Left colon (tissue), 2 donors: ENCODE data around the gene C22orf15. TPM values are rescaled to one million over a fixed set of nuclear protein-coding genes. Genes with fewer than 3 reads are reported as not detected.
"Not testable (repeated sequence)": the region's sequence is repeated elsewhere in the genome, so short reads cannot be mapped to it uniquely, and the experiment has no call there.

Source experiments
- ATAC-seq: fragments of 200-7000 bp; cut with Tn5 transposase; one replicate; pipeline ENCODE4 v1.9.1; 2020; ENCODE audit warnings: mild to moderate bottlenecking, moderate library complexity
- DNase-seq, 2 donors: peaks; one replicate each; pipeline ENCODE4 v3.0.0-alpha.2; 2020
- intact Hi-C, 2 donors: fragments of 100-400 bp; cut with DNase I in 1 of 2; cut with micrococcal nuclease in 1 of 2; formaldehyde crosslinking; loops; one replicate each; pipeline versions ENCODE4 v1.11.2 to v1.14.0; 2022; cut with DNase I, micrococcal nuclease
- long read RNA-seq: library from polyadenylated mRNA; unstranded; transcript quantifications from one replicate; pipeline ENCODE4 v2.0.0, GENCODE V29; 2021
- total RNA-seq, 2 donors: library from RNA; stranded (reverse); fragmentation: NEBNext Ultra II Directional; extraction: Animal tissue kit (Norgen Biotek cat#: 25700); gene quantifications; one replicate each; pipeline ENCODE4 v1.2.1, GENCODE V29; 2021
- donor health status: DM: no; HTN: no; CAD: no.
- donor health status: DM: yes; HTN: yes; CAD: no.

The C22orf15 gene
- total RNA-seq, result not detected
- long read RNA-seq, result 0 reads

GRCh38 chr22:23762842-23763578 is at the start of gene C22orf15:
TSS of gene C22orf15 (plus strand) at chr22:23762990. CDS start at chr22:23763307, 317 bp downstream.
- intact Hi-C loops, result loop anchor here in 1 of 2 donors (10.0 kb wide), 1 partner anchor 82 kb away; no protein-coding TSS in a partner anchor
- DNase-seq (no peak), ATAC-seq (no peak)

- intact Hi-C loops, result no loop called here
- ATAC-seq (no peak), DNase-seq (no peak)
Measured at GRCh38 chr22:23713696-23714595, 48.8 kb upstream of the C22orf15 start.

DNA sequence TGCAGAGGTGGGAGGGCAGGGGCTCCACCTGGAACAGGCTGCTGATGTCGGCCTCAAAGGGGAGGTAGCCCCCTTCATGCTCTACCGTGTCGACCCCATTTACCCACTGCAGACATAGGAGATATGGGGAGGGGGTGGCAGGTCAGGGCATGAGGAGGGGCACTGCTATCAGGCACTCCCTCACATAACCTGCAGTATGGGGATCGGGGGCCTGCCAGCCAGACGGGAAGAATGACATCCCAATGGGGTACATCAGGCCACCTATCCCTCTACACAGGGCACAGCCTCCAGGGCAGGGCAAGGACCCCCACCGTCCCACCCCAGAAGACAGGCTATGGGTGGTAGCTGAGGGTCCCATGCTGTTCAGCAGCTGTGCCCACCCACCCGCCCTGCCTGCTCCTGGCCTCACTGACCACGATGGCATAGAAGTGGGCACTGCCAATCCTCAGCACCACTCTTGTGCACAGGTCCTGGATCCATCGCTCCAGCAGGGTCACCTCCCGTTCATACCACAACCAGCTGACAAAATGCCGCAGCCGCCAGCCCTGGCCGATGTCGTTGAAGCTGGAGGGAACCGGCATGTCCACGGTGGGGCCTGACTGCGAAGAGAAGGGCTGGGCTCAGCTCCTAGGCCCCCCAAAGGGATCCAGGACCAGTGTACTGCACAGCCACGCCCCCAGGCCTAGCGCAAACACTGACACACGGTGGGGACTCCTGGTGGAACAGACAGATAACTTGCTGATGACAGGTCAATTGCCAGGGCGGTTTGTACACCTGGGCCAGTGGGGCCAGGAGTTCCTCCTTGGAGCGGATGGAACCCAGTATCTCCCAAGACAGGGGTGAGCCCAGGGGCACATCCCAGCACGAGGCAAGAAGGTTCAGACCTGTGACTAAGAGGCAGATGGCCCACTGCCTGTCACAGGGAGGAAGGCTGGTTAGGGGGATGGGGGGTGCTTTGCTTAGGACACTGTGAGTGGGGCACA is 47.9 kb upstream of the C22orf15 start:
- DNase-seq (no peak), ATAC-seq (no peak)
- intact Hi-C loops, result no loop called here

GRCh38 chr22:23715806-23716375 is 46.9 kb upstream of the C22orf15 start:
- DNase-seq (no peak), ATAC-seq (no peak)
- intact Hi-C loops, result no loop called here

DNA sequence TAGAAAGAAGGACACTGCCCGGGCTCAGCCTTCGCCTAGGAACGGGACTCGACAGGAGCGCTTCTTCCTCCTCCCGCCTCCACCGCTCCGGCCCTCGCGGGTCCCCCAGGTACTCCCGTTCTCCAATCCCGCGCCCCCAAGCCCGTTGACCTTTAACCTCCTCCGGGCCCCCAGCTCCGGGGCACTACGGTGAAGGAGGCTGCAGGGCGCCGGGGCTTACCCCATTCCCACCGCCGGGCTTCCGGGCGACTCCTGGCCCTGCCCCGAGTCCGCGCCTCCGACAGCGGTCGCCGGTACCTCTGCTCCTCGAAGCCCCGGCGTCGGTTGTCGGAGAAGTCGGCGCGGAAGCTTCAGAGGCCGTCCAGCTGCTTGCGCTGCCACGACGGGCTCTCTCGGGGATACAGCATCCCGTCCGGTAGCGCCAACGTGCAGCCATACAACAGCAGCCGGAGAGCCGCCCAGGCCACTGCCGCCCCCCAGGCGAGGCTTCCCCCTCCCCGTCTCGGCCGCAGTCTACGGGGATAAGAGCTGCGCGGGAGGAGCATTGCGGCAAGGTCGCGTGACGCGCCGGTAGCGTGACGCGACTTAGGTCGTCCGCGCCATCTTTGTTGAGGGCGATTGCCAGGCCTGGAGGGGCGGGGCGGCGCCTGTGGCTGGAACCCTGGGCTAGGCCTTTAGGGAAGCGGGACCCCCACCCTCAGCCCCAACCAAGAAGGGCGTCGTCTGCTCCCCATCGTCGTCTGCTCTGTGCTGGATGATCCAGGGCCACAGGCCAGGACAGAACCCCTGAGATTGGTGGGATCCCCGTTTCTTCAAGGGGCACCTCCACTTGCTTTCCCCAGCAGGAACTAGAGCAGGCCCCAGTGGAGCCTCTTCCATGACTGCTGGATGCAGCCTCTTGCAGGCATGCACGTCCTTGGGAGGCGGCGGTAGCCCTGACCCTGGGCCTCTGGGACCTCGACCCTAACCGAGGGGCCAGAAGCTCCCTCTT is 45.7 kb upstream of the C22orf15 start:
- intact Hi-C loops, result no loop called here
- ATAC-seq (peak; percentile 96), DNase-seq (peak; percentile 83 to 91)

DNA sequence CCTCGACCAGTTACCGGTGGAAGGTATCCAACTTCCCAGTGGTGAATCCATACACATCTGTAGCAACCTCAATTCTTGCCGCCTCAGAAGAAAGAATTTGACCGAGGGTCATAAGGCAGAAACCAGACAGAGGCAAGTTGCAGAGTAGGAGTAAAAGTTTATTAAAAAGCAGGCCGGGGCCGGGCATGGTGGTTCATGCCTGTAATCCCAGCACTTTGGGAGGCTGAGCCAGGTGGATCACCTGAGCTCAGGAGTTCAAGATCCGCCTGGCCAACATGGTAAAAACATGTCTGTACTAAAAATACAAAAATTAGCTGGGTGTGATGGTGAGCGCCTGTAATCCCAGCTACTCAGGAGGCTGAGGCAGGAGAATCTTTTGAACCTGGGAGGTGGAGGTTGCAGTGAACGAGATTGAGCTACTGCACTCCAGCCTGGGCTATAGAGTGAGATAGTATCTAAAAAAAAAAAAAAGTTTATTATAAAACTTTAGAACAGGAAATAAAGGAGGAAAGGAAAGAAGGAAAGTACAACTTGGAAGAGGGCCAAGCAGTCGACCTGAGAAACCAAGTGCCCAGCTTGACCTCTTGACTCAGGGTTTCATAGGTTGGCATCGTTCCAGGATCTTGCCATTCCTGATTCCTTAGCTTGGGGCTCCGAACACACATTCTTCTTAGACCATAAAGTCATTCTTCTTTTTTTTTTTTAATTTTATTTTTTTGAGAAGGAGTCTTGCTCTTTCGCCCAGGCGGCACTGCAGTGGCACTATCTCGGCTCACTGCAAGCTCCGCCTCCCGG is 44.2 kb upstream of the C22orf15 start:
- DNase-seq (no peak), ATAC-seq (peak; percentile 11)
- intact Hi-C loops, result no loop called here

DNA sequence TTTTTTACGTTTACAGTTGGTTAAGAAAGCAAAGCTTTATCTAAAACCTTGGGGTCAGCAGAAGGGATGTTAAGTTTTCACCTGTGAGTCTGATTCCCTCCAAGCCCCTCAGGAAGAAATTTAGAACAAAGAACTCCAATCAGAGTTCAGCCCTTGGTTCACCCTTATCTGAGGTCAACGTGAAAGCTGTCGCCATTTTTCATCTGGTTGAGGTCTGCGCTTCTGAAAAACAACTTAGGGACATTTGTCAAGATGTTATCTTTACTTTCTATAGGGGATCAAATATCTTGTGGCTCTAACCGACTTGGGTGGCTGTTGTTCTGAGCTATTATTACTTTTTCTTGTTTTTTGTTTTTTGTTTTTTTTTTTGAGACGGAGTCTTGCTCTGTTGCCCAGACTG is 41.9 kb upstream of the C22orf15 start:
- intact Hi-C loops, result no loop called here
- ATAC-seq (no peak), DNase-seq (no peak)

GRCh38 chr22:23722160-23722559 is 40.6 kb upstream of the C22orf15 start:
- no peak for ATAC-seq
- no peak for DNase-seq
- intact Hi-C loops, result no loop called here

GRCh38 chr22:23722724-23723123 is 40.1 kb upstream of the C22orf15 start:
- intact Hi-C loops, result no loop called here
- no peak for ATAC-seq

GRCh38 chr22:23728108-23728507 is 34.7 kb upstream of the C22orf15 start:
- ATAC-seq, intact Hi-C loops, DNase-seq: not testable (repeated sequence)

More at GRCh38 chr22:23722724-23723123, 40.1 kb upstream of the C22orf15 start:
- no peak for DNase-seq

- intact Hi-C loops, result no loop called here
- DNase-seq (no peak), ATAC-seq (no peak)
Measured at GRCh38 chr22:23737696-23738095, 25.1 kb upstream of the C22orf15 start.

- DNase-seq, result no peak
- intact Hi-C loops, result no loop called here
- no peak for ATAC-seq
Measured at GRCh38 chr22:23742505-23743264, 20.1 kb upstream of the C22orf15 start.

DNA sequence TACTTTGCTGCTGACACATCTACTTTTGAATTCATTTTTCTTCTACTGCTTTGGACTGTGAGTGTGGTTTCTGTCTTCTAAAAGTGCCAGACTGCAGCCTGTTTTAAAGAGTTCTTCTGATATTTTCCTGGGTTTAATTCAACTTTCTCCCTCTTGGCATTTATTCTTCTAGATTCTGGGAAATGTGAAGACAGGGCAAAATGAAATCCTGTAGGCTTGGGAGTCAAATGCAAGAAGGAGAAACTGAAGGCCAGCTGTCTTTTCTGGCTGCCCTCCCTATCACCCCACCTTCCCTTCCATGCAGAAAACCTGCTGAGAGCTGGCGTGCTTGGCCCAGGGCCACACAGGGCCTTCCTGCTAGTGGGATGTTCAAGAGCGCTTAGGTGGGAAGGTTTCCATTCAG is 19.5 kb upstream of the C22orf15 start:
- intact Hi-C loops, result no loop called here
- DNase-seq (no peak), ATAC-seq (no peak)

GRCh38 chr22:23744001-23744400 is 18.8 kb upstream of the C22orf15 start:
- no peak for DNase-seq
- no peak for ATAC-seq
- intact Hi-C loops, result no loop called here

- DNase-seq, result no peak
- intact Hi-C loops, result no loop called here
- no peak for ATAC-seq
Measured at GRCh38 chr22:23744485-23744884, 18.3 kb upstream of the C22orf15 start.

DNA sequence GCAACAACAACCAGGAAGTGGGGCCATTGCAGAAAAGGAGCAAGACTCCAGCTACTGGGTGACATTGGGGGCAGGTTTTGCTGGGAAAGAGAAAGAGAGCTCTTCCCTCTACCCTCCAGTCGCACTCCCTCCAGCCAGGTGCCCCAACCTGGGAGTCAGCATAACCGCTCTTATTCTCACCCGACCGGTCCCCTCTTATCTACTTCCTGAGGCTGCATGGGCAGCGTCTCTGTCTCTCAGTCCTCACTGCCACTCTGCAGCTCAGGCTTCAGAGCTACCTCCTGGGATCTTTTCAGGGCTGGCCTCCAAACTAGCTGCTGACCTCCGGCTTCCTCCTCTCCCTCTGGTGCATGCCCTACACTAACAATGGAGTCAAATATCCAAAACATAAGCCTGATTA is 17.0 kb upstream of the C22orf15 start:
- intact Hi-C loops, result no loop called here
- DNase-seq (no peak), ATAC-seq (no peak)
